Measurements from ENCODE around the gene JADE1.

JADE1 gene

DNA sequence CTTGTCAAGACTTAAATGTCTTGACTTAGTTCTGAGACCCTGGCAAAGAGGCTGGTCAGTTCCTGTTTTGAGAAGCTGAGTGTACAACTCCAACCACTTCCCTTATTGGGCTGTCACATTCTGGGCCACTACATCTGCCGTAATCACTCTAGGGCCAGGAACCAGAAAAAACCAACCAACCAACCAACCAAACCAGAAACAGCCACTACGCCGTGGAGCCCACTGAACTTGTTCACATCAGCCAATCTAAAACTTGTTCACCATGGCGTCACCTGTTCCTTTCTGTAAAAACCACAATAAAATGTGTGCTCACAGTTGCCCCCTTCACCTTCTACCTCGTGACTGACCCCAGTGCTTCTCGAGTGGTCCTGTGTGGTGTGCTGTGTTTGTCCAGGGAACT, 107.3 kb downstream of the JADE1 start:
- Histone ChIP-seq H3K4me1 (ENCODE audit: control insufficient read depth, insufficient read depth, low read length) (no peaks in the 10 kb centered on the region), H3K27ac (ENCODE audit: extremely low read depth, low read depth, low read length) (no peak overlapping the region), H3K4me3 (ENCODE audit: low read depth, low read length) (no peak overlapping the region), H3K36me3 (ENCODE audit: control insufficient read depth in 2 of 2, insufficient read depth in 1 of 2, low read length in 2 of 2) (no peaks in the 10 kb centered on the region), H3K9me3 (ENCODE audit: control insufficient read depth, insufficient read depth, low read depth, low read length) (no peaks in the 10 kb centered on the region)
- TF ChIP-seq ZNF747 (tag by site-specific recombination; IDR thresholded peaks at IDR 0.05) (no peak), HOXC10 (CRISPR knock-in tag; IDR thresholded peaks at IDR 0.05) (no peak), ZNF354C (tag by site-specific recombination; IDR thresholded peaks at IDR 0.05; ENCODE audit: borderline replicate concordance, low read depth) (no peak), OVOL3 (tag by site-specific recombination; IDR thresholded peaks at IDR 0.05) (no peak), ZNF621 (tag by site-specific recombination; IDR thresholded peaks at IDR 0.05) (no peak), INSM2 (tag by site-specific recombination; IDR thresholded peaks at IDR 0.05) (no peak), KLF7 (tag by site-specific recombination; IDR thresholded peaks at IDR 0.05; ENCODE audit: borderline replicate concordance) (no peak), ZNF341 (tag by site-specific recombination; IDR thresholded peaks at IDR 0.05; ENCODE audit: low read depth) (no peak), ZNF324 (tag by site-specific recombination; IDR thresholded peaks at IDR 0.05) (no peak), MYNN (tag by site-specific recombination; IDR thresholded peaks at IDR 0.05; ENCODE audit: borderline replicate concordance) (no peak), ZNF449 (tag by site-specific recombination; IDR thresholded peaks at IDR 0.05) (no peak), BCL6B (tag by site-specific recombination; IDR thresholded peaks at IDR 0.05) (no peak), ZNF692 (tag by site-specific recombination; IDR thresholded peaks at IDR 0.05) (no peak), ZNF548 (tag by site-specific recombination; IDR thresholded peaks at IDR 0.05) (no peak), GLI4 (tag by site-specific recombination; IDR thresholded peaks at IDR 0.05) (no peak), ZNF292 (tag by site-specific recombination; IDR thresholded peaks at IDR 0.05; ENCODE audit: borderline replicate concordance, low read depth) (no peak)
- TF ChIP-seq, protein P1, sequence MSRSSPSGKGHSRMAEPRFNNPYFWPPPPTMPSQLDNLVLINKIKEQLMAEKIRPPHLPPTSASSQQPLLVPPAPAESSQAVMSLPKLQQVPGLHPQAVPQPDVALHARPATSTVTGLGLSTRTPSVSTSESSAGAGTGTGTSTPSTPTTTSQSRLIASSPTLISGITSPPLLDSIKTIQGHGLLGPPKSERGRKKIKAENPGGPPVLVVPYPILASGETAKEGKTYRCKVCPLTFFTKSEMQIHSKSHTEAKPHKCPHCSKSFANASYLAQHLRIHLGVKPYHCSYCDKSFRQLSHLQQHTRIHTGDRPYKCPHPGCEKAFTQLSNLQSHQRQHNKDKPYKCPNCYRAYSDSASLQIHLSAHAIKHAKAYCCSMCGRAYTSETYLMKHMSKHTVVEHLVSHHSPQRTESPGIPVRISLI (tag by site-specific recombination; IDR thresholded peaks at IDR 0.05) = no peak
- TF ChIP-seq, protein P2, sequence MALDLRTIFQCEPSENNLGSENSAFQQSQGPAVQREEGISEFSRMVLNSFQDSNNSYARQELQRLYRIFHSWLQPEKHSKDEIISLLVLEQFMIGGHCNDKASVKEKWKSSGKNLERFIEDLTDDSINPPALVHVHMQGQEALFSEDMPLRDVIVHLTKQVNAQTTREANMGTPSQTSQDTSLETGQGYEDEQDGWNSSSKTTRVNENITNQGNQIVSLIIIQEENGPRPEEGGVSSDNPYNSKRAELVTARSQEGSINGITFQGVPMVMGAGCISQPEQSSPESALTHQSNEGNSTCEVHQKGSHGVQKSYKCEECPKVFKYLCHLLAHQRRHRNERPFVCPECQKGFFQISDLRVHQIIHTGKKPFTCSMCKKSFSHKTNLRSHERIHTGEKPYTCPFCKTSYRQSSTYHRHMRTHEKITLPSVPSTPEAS (tag by site-specific recombination; IDR thresholded peaks at IDR 0.05) = no peak
- TF ChIP-seq, protein P3, sequence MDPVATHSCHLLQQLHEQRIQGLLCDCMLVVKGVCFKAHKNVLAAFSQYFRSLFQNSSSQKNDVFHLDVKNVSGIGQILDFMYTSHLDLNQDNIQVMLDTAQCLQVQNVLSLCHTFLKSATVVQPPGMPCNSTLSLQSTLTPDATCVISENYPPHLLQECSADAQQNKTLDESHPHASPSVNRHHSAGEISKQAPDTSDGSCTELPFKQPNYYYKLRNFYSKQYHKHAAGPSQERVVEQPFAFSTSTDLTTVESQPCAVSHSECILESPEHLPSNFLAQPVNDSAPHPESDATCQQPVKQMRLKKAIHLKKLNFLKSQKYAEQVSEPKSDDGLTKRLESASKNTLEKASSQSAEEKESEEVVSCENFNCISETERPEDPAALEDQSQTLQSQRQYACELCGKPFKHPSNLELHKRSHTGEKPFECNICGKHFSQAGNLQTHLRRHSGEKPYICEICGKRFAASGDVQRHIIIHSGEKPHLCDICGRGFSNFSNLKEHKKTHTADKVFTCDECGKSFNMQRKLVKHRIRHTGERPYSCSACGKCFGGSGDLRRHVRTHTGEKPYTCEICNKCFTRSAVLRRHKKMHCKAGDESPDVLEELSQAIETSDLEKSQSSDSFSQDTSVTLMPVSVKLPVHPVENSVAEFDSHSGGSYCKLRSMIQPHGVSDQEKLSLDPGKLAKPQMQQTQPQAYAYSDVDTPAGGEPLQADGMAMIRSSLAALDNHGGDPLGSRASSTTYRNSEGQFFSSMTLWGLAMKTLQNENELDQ (tag by site-specific recombination; IDR thresholded peaks at IDR 0.05; ENCODE audit: low read depth) = no peak
- CTCF ChIA-PET = no interaction called here
- POLR2A ChIA-PET = no interaction called here

Measured in HEK293 (cell line).